K562 (cell line): Measurements from ENCODE around the gene CCNA1. TPM values are rescaled to one million over a fixed set of nuclear protein-coding genes. Genes with fewer than 3 reads are reported as not detected.

Experiments used
- ATAC-seq: fragments of 200-7000 bp; cut with Tn5 transposase; 3 replicates; pipeline ENCODE4 v1.9.1; 2020; ENCODE audit warnings: moderate library complexity
- BruUV-seq: library from RNA; stranded (reverse); fragments of 400-500 nt; replicated peaks from 2 replicates; lab custom pipeline; 2021; lab: Mats Ljungman, UMichigan
- CTCF ChIA-PET: fragments of 300-600 bp; formaldehyde crosslinking; extraction: SDS; loops from one replicate; lab custom pipeline; 2021; ENCODE audit warnings: low intra/inter-chr PET ratio; lab: Yijun Ruan, JAX
- POLR2A ChIA-PET: fragments of 300-600, 350-650 bp; sonication (Branson Sonifier 250); formaldehyde crosslinking; extraction: SDS; loops from one replicate; lab custom pipeline; 2021; ENCODE audit warnings: antibody characterized with exemption, inconsistent platforms; lab: Yijun Ruan, JAX
- DNase-seq, 4 experiments: peaks; one replicate each; pipeline versions ENCODE4 v3.0.0 to v3.0.0-alpha.2; 2011 to 2018; ENCODE audit warnings: low spot score in 3 of 4, mixed read lengths in 3 of 4; ENCODE audit errors: extremely low read depth in 1 of 4
- FAIRE-seq: peaks from 2 replicates; lab custom pipeline; 2011; peaks lifted over from hg19 to GRCh38; lab: Jason Lieb, UNC
- H2AFZ ChIP-seq: 2 replicates; pipeline ENCODE4 v1.6.0; 2011; ENCODE audit warnings: low read depth, low read length, control low read depth, inconsistent platforms
- H3K27ac ChIP-seq: fragments of 200-600 bp; 3 replicates; pipeline ENCODE4 v1.8.0; 2011; ENCODE audit warnings: low read depth, mild to moderate bottlenecking, control low read depth, inconsistent platforms, low read length, moderate library complexity, mixed read lengths; ENCODE audit errors: extremely low read depth
- H3K27me3 ChIP-seq, 2 experiments: fragments of 300-600 bp in 1 of 2; 2 replicates in 1 of 2; 3 replicates in 1 of 2; pipeline versions ENCODE4 v1.6.0 to v1.8.0; 2011; ENCODE audit warnings: inconsistent platforms in 2 of 2, low read length in 2 of 2, mild to moderate bottlenecking in 1 of 2, mixed read lengths in 1 of 2, moderate library complexity in 1 of 2; ENCODE audit not compliant: control insufficient read depth in 2 of 2, insufficient read depth in 2 of 2
- H3K36me3 ChIP-seq: fragments of 300-600 bp; 3 replicates; pipeline ENCODE4 v1.8.0; 2011; ENCODE audit warnings: mild to moderate bottlenecking, low read length, inconsistent platforms; ENCODE audit not compliant: control insufficient read depth, insufficient read depth
- H3K4me1 ChIP-seq, 2 experiments: fragments of 200-600 bp in 1 of 2; replicated peaks in 1 of 2; 2 replicates in 1 of 2; 3 replicates in 1 of 2; pipeline versions ENCODE4 v1.5.1 to v1.8.0; 2011; ENCODE audit warnings: inconsistent platforms in 2 of 2, low read length in 2 of 2, mild to moderate bottlenecking in 1 of 2, mixed read lengths in 1 of 2, moderate library complexity in 1 of 2; ENCODE audit not compliant: control insufficient read depth in 2 of 2, insufficient read depth in 2 of 2
- H3K4me2 ChIP-seq: 2 replicates; pipeline ENCODE4 v1.6.1; 2011; ENCODE audit warnings: low read length, control low read depth, inconsistent platforms, mixed read lengths; ENCODE audit not compliant: insufficient read depth
- H3K4me3 ChIP-seq: fragments of 200-600 bp; sonication (generic), shearing (Covaris generic); 2 replicates; pipeline ENCODE4 v1.5.1; 2016; ENCODE audit warnings: control low read depth, inconsistent platforms
- H3K79me2 ChIP-seq: fragments of 200-600 bp; 3 replicates; pipeline ENCODE4 v1.8.0; 2011; ENCODE audit warnings: low read length, inconsistent platforms; ENCODE audit not compliant: control insufficient read depth, insufficient read depth
- H3K9ac ChIP-seq, 2 experiments: 2 replicates each; pipeline versions ENCODE4 v1.6.0 to v1.6.1; 2011; ENCODE audit warnings: low read depth in 2 of 2, low read length in 2 of 2, control low read depth in 1 of 2, inconsistent platforms in 1 of 2, mild to moderate bottlenecking in 1 of 2, mixed read lengths in 1 of 2; ENCODE audit not compliant: insufficient read depth in 1 of 2
- H3K9me1 ChIP-seq: one replicate; pipeline ENCODE4 v1.6.0; 2011; ENCODE audit warnings: inconsistent platforms, mild to moderate bottlenecking, low read length, moderate library complexity; ENCODE audit not compliant: control insufficient read depth, insufficient read depth
- H3K9me3 ChIP-seq: replicated peaks from 2 replicates; pipeline ENCODE4 v1.5.1; 2011; ENCODE audit warnings: low read depth, low read length, inconsistent platforms; ENCODE audit not compliant: control insufficient read depth, insufficient read depth
- H4K20me1 ChIP-seq: replicated peaks from 2 replicates; pipeline ENCODE4 v1.6.1; 2011; ENCODE audit warnings: low read length, inconsistent platforms, mixed read lengths; ENCODE audit not compliant: control insufficient read depth, insufficient read depth
- CBX8 ChIP-seq: fragments of 200-600 bp; sonication (generic); IDR thresholded peaks from 2 replicates; pipeline ENCODE4 v1.6.1; 2012; ENCODE audit warnings: borderline replicate concordance, mixed run types, low read depth, mild to moderate bottlenecking, moderate library complexity, mixed read lengths, low read length, control low read depth, inconsistent platforms; ENCODE audit not compliant: poor library complexity, severe bottlenecking; ENCODE audit errors: extremely low read depth
- CUX1 ChIP-seq: fragments of 200-800 bp; sonication (Bioruptor generic); IDR thresholded peaks from 2 replicates; pipeline ENCODE4 v1.6.1; 2016; ENCODE audit warnings: missing genetic modification characterization, missing compliant biosample characterization
- FOXK2 ChIP-seq, 2 experiments: fragments of 450-650 bp; IDR thresholded peaks in 1 of 2; conservative IDR thresholded peaks in 1 of 2; 2 replicates each; pipeline ENCODE4 v1.6.1; 2016; ENCODE audit warnings: low read depth in 2 of 2, mild to moderate bottlenecking in 1 of 2
- KDM4B ChIP-seq, 2 experiments: fragments of 450-650 bp in 1 of 2; sonication (generic) in 1 of 2; IDR thresholded peaks; 2 replicates each; pipeline ENCODE4 v1.6.1; 2016 to 2017; ENCODE audit warnings: borderline replicate concordance in 2 of 2, antibody characterized with exemption in 1 of 2, low read depth in 1 of 2, mild to moderate bottlenecking in 1 of 2
- MYC ChIP-seq, 2 experiments: fragments of 250-450 bp in 1 of 2; sonication (Bioruptor Pico) in 1 of 2; IDR thresholded peaks; 2 replicates each; pipeline versions ENCODE4 v1.5.1 to v1.6.1; 2012 to 2021; ENCODE audit warnings: low read depth in 2 of 2, borderline replicate concordance in 1 of 2, improper control_type of control experiment in 1 of 2, low read length in 1 of 2, mild to moderate bottlenecking in 1 of 2, moderate library complexity in 1 of 2
- PREB ChIP-seq: sonication (generic); formaldehyde crosslinking; IDR thresholded peaks from 2 replicates; pipeline ENCODE4 v1.8.1; 2023; ENCODE audit warnings: mild to moderate bottlenecking, missing genetic modification reagents
- RBBP5 ChIP-seq: fragments of 200-600 bp; sonication (generic); IDR thresholded peaks from 2 replicates; pipeline ENCODE4 v1.6.1; 2012; ENCODE audit warnings: borderline replicate concordance, mild to moderate bottlenecking, low read length, control low read depth, inconsistent platforms; ENCODE audit not compliant: insufficient read depth, poor library complexity, severe bottlenecking
- ZFP30 ChIP-seq: fragments of 250-450 bp; sonication (Bioruptor Pico); IDR thresholded peaks from 2 replicates; pipeline ENCODE4 v1.8.0; 2022; ENCODE audit warnings: moderate library complexity, mild to moderate bottlenecking, inconsistent platforms, borderline replicate concordance
- ZNF12 ChIP-seq: sonication (generic); formaldehyde crosslinking; IDR thresholded peaks from 2 replicates; pipeline ENCODE4 v1.4.0; 2020; ENCODE audit warnings: mild to moderate bottlenecking, missing genetic modification reagents
- ZNF224 ChIP-seq: sonication (generic); formaldehyde crosslinking; IDR thresholded peaks from 2 replicates; pipeline ENCODE4 v1.8.0; 2022; ENCODE audit warnings: mild to moderate bottlenecking, missing genetic modification reagents
- ZNF263 ChIP-seq: sonication (generic); formaldehyde crosslinking; IDR thresholded peaks from 2 replicates; pipeline ENCODE4 v1.8.0; 2022; ENCODE audit warnings: mild to moderate bottlenecking, missing genetic modification reagents, borderline replicate concordance
- ZNF41 ChIP-seq: fragments of 250-450 bp; sonication (Bioruptor Pico); conservative IDR thresholded peaks from 2 replicates; pipeline ENCODE4 v1.4.0; 2020; ENCODE audit warnings: mild to moderate bottlenecking
- ZNF511 ChIP-seq: sonication (generic); formaldehyde crosslinking; IDR thresholded peaks from 2 replicates; pipeline ENCODE4 v1.8.0; 2022; ENCODE audit warnings: mild to moderate bottlenecking, missing genetic modification reagents
- ZNF583 ChIP-seq: fragments of 250-450 bp; sonication (Bioruptor Pico); IDR thresholded peaks from 2 replicates; pipeline ENCODE4 v1.4.0; 2020
- WGBS: fragments of 100-300 bp; shearing (Covaris generic); methylation state at CpG from one replicate; pipeline ENCODE4 v1.1.6; 2016; ENCODE audit warnings: low coverage, mixed read lengths; ENCODE audit not compliant: insufficient coverage; ENCODE audit errors: missing lambda C conversion rate; 5-methylcytosine and 5-hydroxymethylcytosine counted together
- in situ Hi-C: fragments of 300-500 bp; cut with MboI; formaldehyde crosslinking; loops from 4 replicates; pipeline ENCODE4 v1.15.0; 2018; ENCODE audit warnings: inconsistent platforms, mixed read lengths
- intact Hi-C: fragments of 100-400 bp; cut with micrococcal nuclease; formaldehyde crosslinking; loops from 2 replicates; pipeline ENCODE4 v1.14.2; 2022
- polyA plus RNA-seq, 8 experiments: library from polyadenylated mRNA; depleted of rRNA in 4 of 8; stranded (reverse) in 5 of 8; unstranded in 3 of 8; fragments of >200 nt; fragmentation: Nextera tagmentation in 2 of 8; fragmentation: Illumina TruSeq in 1 of 8; extraction: Ambion mirVana in 2 of 8; extraction: Trizol in 1 of 8; gene quantifications; 2 replicates each; pipeline versions ENCODE4 v1.2.1 to v1.2.3, GENCODE V29; 2011 to 2014; ENCODE audit warnings: inconsistent platforms in 1 of 8, missing spikeins in 1 of 8
- total RNA-seq, 7 experiments: library from RNA; depleted of rRNA in 6 of 7; stranded (reverse); fragments of >200 nt in 6 of 7; fragmentation: Illumina TruSeq in 2 of 7; extraction: Trizol in 2 of 7; gene quantifications; 2 replicates each; pipeline versions ENCODE4 v1.2.1 to v1.2.3, GENCODE V29; 2011 to 2021; ENCODE audit warnings: low replicate concordance in 1 of 7

CCNA1 gene
- total and polyA plus RNA-seq, 9 of the 15 experiments (the other 6 are each of a cell fraction or from before 2014, with no cell fraction given) = 0.08 TPM; not detected in 8

GRCh38 chr13:36413161-36413560, 19.1 kb upstream of the CCNA1 start:
- DNase-seq (no peak), ATAC-seq (no peak), FAIRE-seq (no peak)
- in situ Hi-C loops (loop anchor here (25.0 kb wide), 2 partner anchors 424 to 426 kb away; no protein-coding TSS in a partner anchor), intact Hi-C loops (no loop called here)
- WGBS = 0% methylated on average over 1 of the region's 1 CpG
- Histone ChIP-seq H3K4me1 (no peaks in the 10 kb centered on the region), H3K27me3 (no peaks in the 10 kb centered on the region), H3K4me2 (no peak overlapping the region), H3K4me3 (no peak overlapping the region), H4K20me1 (no peaks in the 10 kb centered on the region), H3K9me3 (no peaks in the 10 kb centered on the region), H3K27ac (no peak overlapping the region), H3K36me3 (no peaks in the 10 kb centered on the region), H3K9me1 (no peaks in the 10 kb centered on the region), H2AFZ (no peak overlapping the region), H3K79me2 (no peaks in the 10 kb centered on the region), H3K9ac (no peak overlapping the region)
- POLR2A ChIA-PET = no interaction called here
- no TSS peak for BruUV-seq
- CTCF ChIA-PET = no interaction called here
- TF ChIP-seq ZNF263 (CRISPR knock-in tag) (no peak), ZFP30 (CRISPR knock-in tag) (no peak), ZNF511 (CRISPR knock-in tag) (no peak), CBX8 (no peak), MYC (IDR thresholded peaks at IDR 0.05; ENCODE audit: low read depth, low read length) (no peak), MYC (CRISPR knock-in tag; IDR thresholded peaks at IDR 0.05; ENCODE audit: borderline replicate concordance, low read depth) (no peak), ZNF583 (no peak), ZNF41 (no peak), ZNF224 (CRISPR knock-in tag) (no peak), ZNF12 (no peak), KDM4B (IDR thresholded peaks at IDR 0.05; ENCODE audit: borderline replicate concordance in 2 of 2, low read depth in 1 of 2) (no peak), FOXK2 (conservative IDR thresholded peaks at IDR 0.05 in 1 of 2, IDR thresholded peaks at IDR 0.05 in 1 of 2; ENCODE audit: low read depth in 2 of 2) (no peak), CUX1 (no peak), RBBP5 (no peak), PREB (CRISPR knock-in tag) (no peak)
